CD4-positive, alpha-beta memory T cell (primary cell): ENCODE results near the gene IL18BP. TPM values are rescaled to one million over a fixed set of nuclear protein-coding genes. Genes with fewer than 3 reads are reported as not detected.

Source experiments
- polyA plus RNA-seq, 2 donors: library from polyadenylated mRNA; unstranded; fragments of 300-500 nt; fragmentation: Illumina TruSeq; gene quantifications; one replicate each; pipeline ENCODE4 v1.2.3, GENCODE V29; 2021
- total RNA-seq, 2 experiments: library from RNA; stranded (reverse); gene quantifications; one replicate each; pipeline ENCODE4 v1.2.3, GENCODE V29; 2021

The IL18BP gene
- total and polyA plus RNA-seq, 4 experiments from 2014 or later, result 13.8 to 26.2 (median 20.6) TPM

Other genes with a start within 250 kb of the IL18BP start
- not detected for gene DEFB108B, start 165.7 kb upstream of the IL18BP start, total RNA-seq
- gene DEFB108B, start 165.7 kb upstream of the IL18BP start, polyA plus RNA-seq, result not detected
- not detected for gene DEFB131B, start 120.5 kb upstream of the IL18BP start, total RNA-seq
- not detected for gene DEFB131B, start 120.5 kb upstream of the IL18BP start, polyA plus RNA-seq
- 10 to 100 TPM; 25.3 to 26.2 TPM for gene XNDC1N, start 70.3 kb upstream of the IL18BP start, total RNA-seq
- 1 to 10 TPM; 4.3 to 4.6 TPM for gene XNDC1N, start 70.3 kb upstream of the IL18BP start, polyA plus RNA-seq
- gene RNF121, start 69.9 kb upstream of the IL18BP start, total RNA-seq, result 10 to 100 TPM; 28.0 to 33.0 TPM
- gene RNF121, start 69.9 kb upstream of the IL18BP start, polyA plus RNA-seq, result 1 to 10 TPM; 7.5 to 8.2 TPM
- gene NUMA1, start 81.6 kb downstream of the IL18BP start, total RNA-seq, result 100 to 1,000 TPM; 376 to 380 TPM
- gene NUMA1, start 81.6 kb downstream of the IL18BP start, polyA plus RNA-seq, result 100 to 1,000 TPM in 1 of 2 donors, 1 to 10 TPM in 1; 4.0 to 100 TPM
- gene LRRC51, start 81.9 kb downstream of the IL18BP start, total RNA-seq, result 1 to 10 TPM; 4.2 to 4.5 TPM
- gene LRRC51, start 81.9 kb downstream of the IL18BP start, polyA plus RNA-seq, result 1 to 10 TPM; 4.0 to 5.3 TPM
- gene LAMTOR1, start 104.4 kb downstream of the IL18BP start, total RNA-seq, result 10 to 100 TPM; 66.8 to 68.6 TPM
- gene LAMTOR1, start 104.4 kb downstream of the IL18BP start, polyA plus RNA-seq, result 100 to 1,000 TPM in 1 of 2 donors, 10 to 100 TPM in 1; 77.5 to 105 TPM
- gene TOMT, start 107.0 kb downstream of the IL18BP start, total RNA-seq, result not detected
- not detected for gene TOMT, start 107.0 kb downstream of the IL18BP start, polyA plus RNA-seq
- gene ANAPC15, start 113.8 kb downstream of the IL18BP start, total RNA-seq, result 10 to 100 TPM; 38.6 to 40.2 TPM
- gene ANAPC15, start 113.8 kb downstream of the IL18BP start, polyA plus RNA-seq, result 100 to 1,000 TPM in 1 of 2 donors, 10 to 100 TPM in 1; 84.5 to 105 TPM
- gene FOLR3, start 136.8 kb downstream of the IL18BP start, total RNA-seq, result not detected
- not detected for gene FOLR3, start 136.8 kb downstream of the IL18BP start, polyA plus RNA-seq
- gene FOLR1, start 193.2 kb downstream of the IL18BP start, total RNA-seq, result not detected
- not detected for gene FOLR1, start 193.2 kb downstream of the IL18BP start, polyA plus RNA-seq
- not detected for gene FOLR2, start 217.9 kb downstream of the IL18BP start, total RNA-seq
- not detected for gene FOLR2, start 217.9 kb downstream of the IL18BP start, polyA plus RNA-seq
- 100 to 1,000 TPM; 145 to 152 TPM for gene INPPL1, start 225.9 kb downstream of the IL18BP start, total RNA-seq
- gene INPPL1, start 225.9 kb downstream of the IL18BP start, polyA plus RNA-seq, result 10 to 100 TPM in 1 of 2 donors, 1 to 10 TPM in 1; 4.0 to 10.2 TPM
- not detected for gene PHOX2A, start 245.3 kb downstream of the IL18BP start, total RNA-seq
- gene PHOX2A, start 245.3 kb downstream of the IL18BP start, polyA plus RNA-seq, result not detected